GM18526 (cell line): ENCODE data around the gene PDE4C.

Experiments
- POLR2A ChIP-seq: IDR thresholded peaks from 3 replicates; pipeline ENCODE4 v1.6.1; 2011; ENCODE audit not compliant: insufficient read length; ENCODE audit errors: extremely low read depth

PDE4C gene

GRCh38 chr19:18232540-18233223 lies 6.4 kb upstream of the PDE4C start:
- TF ChIP-seq POLR2A, result no peak

- no peak for TF ChIP-seq POLR2A
Measured at GRCh38 chr19:18231775-18232174, 5.5 kb upstream of the PDE4C start.

- TF ChIP-seq POLR2A, result no peak
Measured at GRCh38 chr19:18230941-18231734, 4.9 kb upstream of the PDE4C start.

- TF ChIP-seq POLR2A, result no peak
Measured at GRCh38 chr19:18229915-18230314, 3.7 kb upstream of the PDE4C start.

GRCh38 chr19:18229474-18229873 lies 3.2 kb upstream of the PDE4C start:
- TF ChIP-seq POLR2A, result no peak

- no peak for TF ChIP-seq POLR2A
Measured at GRCh38 chr19:18227781-18228271, 1.6 kb upstream of the PDE4C start.

- no peak for TF ChIP-seq POLR2A
Measured at GRCh38 chr19:18226956-18227780, 930 bp upstream of the PDE4C start.

- TF ChIP-seq POLR2A, result no peak
Measured at GRCh38 chr19:18225355-18225701, 910 bp downstream of the PDE4C start.

- no peak for TF ChIP-seq POLR2A
Measured at GRCh38 chr19:18224525-18225354, 1.5 kb downstream of the PDE4C start.

- no peak for TF ChIP-seq POLR2A
Measured at GRCh38 chr19:18223860-18224524, 2.2 kb downstream of the PDE4C start.

GRCh38 chr19:18221815-18222725 lies 4.2 kb downstream of the PDE4C start:
- no peak for TF ChIP-seq POLR2A

GRCh38 chr19:18220632-18221275 lies 5.5 kb downstream of the PDE4C start:
- no peak for TF ChIP-seq POLR2A
